ENCODE data around the gene SCAI.
A peak's percentile ranks its signal among the peaks of the same experiment; 100 is the strongest.

Gene SCAI

DNA sequence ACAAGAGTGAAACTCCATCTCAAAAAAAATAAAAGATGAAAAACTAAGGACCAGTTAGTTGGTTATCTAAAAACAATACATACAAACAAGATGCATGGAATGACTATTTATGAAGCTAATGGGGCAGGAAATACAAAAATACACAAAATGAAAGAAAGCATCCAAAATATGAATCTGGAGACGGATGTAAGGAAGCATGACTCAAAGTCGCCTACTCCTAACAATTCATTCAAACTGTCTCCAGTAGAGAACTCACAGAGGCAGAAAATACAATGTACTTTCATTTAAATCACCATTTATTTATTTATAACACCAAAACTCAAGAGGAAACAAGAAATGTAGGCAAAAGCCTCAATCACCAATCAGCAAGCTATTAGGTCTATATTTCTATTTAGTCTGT, 68.4 kb downstream of the SCAI start:
- TF ChIP-seq, protein P1, sequence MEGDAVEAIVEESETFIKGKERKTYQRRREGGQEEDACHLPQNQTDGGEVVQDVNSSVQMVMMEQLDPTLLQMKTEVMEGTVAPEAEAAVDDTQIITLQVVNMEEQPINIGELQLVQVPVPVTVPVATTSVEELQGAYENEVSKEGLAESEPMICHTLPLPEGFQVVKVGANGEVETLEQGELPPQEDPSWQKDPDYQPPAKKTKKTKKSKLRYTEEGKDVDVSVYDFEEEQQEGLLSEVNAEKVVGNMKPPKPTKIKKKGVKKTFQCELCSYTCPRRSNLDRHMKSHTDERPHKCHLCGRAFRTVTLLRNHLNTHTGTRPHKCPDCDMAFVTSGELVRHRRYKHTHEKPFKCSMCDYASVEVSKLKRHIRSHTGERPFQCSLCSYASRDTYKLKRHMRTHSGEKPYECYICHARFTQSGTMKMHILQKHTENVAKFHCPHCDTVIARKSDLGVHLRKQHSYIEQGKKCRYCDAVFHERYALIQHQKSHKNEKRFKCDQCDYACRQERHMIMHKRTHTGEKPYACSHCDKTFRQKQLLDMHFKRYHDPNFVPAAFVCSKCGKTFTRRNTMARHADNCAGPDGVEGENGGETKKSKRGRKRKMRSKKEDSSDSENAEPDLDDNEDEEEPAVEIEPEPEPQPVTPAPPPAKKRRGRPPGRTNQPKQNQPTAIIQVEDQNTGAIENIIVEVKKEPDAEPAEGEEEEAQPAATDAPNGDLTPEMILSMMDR (IDR thresholded peaks at IDR 0.05; ENCODE audit: insufficient read depth, low read length, missing control alignments): no peak
- H3K4me3 ChIP-seq (ENCODE audit: low read depth, low read length): no peak overlapping the region
- CTCF ChIA-PET: interaction anchor here (1.4 kb wide), 1 partner anchor 17 kb away, joined by 3 read pairs; no protein-coding TSS in a partner anchor
- peak; percentile 17 for DNase-seq (ENCODE audit: low read depth, low spot score)
- POLR2A ChIA-PET: no interaction called here

DNA sequence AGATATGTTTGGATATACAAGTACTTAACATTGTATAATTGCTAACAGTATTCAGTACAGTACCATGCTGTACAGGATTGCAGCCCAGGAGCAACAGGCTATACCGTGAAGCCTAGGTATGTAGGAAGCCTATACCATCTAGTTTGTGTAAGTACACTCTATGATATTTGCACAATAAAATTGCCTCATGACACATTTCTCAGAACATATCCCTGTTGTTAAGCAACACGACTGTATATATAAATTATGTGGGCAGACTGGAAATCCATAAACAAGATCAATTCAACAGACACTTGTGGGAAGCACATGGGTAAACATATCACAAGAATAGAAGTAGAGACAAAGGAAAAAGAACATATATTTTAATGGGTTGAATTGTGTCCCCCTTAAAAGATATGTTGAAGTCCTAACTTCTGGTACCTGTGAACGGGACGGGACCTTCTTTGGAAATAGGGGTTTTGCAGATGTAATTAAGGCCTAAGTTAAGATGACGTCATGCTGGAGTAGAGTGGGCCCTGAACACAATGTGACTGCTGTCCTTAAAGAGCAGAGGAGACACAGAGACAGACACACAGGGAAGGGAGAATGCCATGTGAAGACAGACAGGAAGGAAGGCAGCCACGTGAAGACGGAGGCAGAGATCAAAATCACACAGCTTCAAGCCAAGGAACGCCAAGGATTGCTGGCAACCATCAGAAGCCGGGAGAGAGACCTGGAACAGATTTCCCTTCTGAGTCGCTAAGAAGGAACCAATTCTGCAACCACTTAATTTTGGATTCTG, 76.3 kb downstream of the SCAI start:
- POLR2A ChIA-PET: no interaction called here
- TF ChIP-seq, protein P1 (IDR thresholded peaks at IDR 0.05; ENCODE audit: insufficient read depth, low read length, missing control alignments): no peak
- DNase-seq (ENCODE audit: low read depth, low spot score): no peak

DNA sequence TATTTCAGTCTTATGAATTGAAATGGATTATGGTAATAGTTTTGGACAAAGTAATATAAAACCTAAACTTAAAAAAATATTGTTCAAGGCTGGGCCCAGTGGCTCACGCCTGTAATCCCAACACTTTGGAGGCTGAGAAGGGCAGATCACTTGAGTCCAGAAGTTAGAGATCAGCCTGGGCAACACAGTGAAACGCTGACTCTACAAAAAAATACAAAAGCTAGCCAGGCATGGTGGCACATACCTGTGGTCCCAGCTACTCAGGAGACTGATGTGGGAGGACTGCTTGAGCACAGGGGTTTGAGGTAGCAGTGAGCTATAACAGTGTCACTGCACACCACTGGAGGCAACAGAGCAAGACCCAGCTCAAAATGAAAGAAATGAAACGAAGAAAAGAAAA, 81.9 kb downstream of the SCAI start:
- POLR2A ChIA-PET: no interaction called here
- no peak overlapping the region for H3K4me3 ChIP-seq (ENCODE audit: low read depth, low read length)
- CTCF ChIA-PET: interaction anchor here (1.4 kb wide), 1 partner anchor 13 kb away, joined by 3 read pairs; no protein-coding TSS in a partner anchor
- no peak for DNase-seq (ENCODE audit: low read depth, low spot score)
- TF ChIP-seq, protein P1 (IDR thresholded peaks at IDR 0.05; ENCODE audit: insufficient read depth, low read length, missing control alignments): no peak

More for the DNA sequence above, 76.3 kb downstream of the SCAI start:
- CTCF ChIA-PET: no interaction called here
- H3K4me3 ChIP-seq (ENCODE audit: low read depth, low read length): no peak overlapping the region

DNA sequence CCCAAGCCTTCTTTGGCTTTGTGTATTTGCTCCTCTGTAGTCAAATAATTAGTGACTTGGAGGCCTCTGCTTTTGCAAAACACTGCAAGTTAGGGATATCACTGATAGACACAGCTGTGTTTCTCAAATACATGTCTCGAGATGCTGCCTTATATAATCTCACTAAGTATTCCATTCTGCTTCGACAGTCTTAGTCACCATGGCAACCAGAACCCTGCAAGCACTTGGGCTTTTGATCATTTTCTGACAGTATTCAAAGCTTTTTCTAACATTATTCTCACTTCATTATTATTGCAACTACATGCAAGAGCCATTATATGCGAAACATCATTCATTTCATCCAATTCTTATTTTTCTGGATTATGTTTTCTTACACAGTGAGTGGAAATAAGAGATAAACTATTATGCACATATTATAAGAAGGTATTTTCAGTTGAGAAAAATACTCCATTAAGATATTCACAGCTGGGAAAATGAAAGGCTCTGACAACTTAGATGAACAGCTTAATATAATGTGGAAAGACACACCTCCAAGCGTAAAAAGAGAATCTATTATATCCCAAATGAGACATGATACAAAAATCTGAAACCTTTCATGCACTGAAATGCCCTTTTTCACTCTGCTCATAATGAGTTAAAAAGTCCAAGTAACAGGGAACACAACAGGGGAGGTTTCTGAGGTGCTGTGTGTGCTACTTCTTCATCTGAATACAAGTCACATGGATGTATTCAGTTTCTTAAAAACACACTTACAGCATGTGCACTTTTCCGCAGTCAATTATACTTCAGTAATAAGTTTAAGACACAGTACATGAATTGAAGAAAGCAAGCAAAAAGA, 93.9 kb downstream of the SCAI start:
- no peak overlapping the region for H3K4me3 ChIP-seq (ENCODE audit: low read depth, low read length)
- TF ChIP-seq, protein P1 (IDR thresholded peaks at IDR 0.05; ENCODE audit: insufficient read depth, low read length, missing control alignments): no peak
- POLR2A ChIA-PET: no interaction called here
- no peak for DNase-seq (ENCODE audit: low read depth, low spot score)
- CTCF ChIA-PET: no interaction called here

DNA sequence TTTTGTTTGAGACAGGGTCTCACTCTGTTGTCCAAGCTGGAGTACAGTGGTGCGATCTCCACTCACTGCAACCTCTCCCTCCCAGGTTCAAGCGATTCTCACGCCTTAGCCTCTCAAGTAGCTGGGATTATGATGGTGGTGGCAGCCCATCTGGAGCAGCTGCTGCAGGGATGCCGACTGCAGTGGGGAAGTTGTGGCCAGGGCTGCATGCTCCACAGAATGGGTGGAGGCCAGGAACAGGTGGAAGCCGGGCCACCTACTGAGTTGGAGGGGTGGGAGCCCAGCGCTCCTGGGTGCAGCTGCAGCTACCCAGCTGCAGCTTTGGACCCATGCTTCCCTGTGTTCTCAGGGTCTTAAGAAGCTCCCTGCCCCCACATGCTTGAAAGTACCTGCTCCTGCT, 99.7 kb downstream of the SCAI start:
- H3K4me3 ChIP-seq (ENCODE audit: low read depth, low read length): no peak overlapping the region
- POLR2A ChIA-PET: no interaction called here
- CTCF ChIA-PET: no interaction called here
- TF ChIP-seq, protein P1 (IDR thresholded peaks at IDR 0.05; ENCODE audit: insufficient read depth, low read length, missing control alignments): no peak
- no peak for DNase-seq (ENCODE audit: low read depth, low spot score)

DNA sequence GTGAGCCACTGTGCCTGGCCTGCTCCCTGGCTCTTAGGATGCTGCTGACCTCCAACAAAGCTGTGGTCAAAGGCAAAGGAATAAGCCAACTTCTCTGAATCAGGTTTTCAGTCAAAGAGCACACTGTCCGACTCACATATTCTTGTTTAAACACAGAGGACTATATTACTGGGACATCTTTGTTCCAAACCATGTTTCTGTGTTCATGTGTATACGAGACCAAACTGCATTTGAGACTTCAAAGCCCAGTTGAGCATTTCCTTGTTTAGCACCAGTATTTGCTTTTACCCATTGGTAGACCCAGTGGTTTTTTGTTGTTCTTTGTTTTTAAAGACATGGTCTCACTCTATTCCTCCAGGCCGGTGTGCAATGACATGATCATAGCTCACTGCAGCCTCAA, 100.2 kb downstream of the SCAI start:
- no peak overlapping the region for H3K4me3 ChIP-seq (ENCODE audit: low read depth, low read length)
- ChIA-PET CTCF (no interaction called here), POLR2A (no interaction called here)
- DNase-seq (ENCODE audit: low read depth, low spot score): no peak
- TF ChIP-seq, protein P1 (IDR thresholded peaks at IDR 0.05; ENCODE audit: insufficient read depth, low read length, missing control alignments): no peak
